SK-N-SH treated with all-trans-retinoic acid at 6 μM for 48 hours (cell line): ENCODE data around the gene TRAPPC2L.

ENCODE experiments used
- ARNTL ChIP-seq: fragments of 450-650 bp; formaldehyde crosslinking; IDR thresholded peaks from 2 replicates; pipeline ENCODE4 v1.5.0; 2020; ENCODE audit warnings: low read depth, mild to moderate bottlenecking, moderate library complexity, borderline replicate concordance
- BACH2 ChIP-seq: fragments of 250-450 bp; sonication (Bioruptor Pico); IDR thresholded peaks from 2 replicates; pipeline ENCODE4 v1.9.0; 2021; ENCODE audit warnings: mild to moderate bottlenecking, borderline replicate concordance
- PATZ1 ChIP-seq: fragments of 250-450 bp; sonication (Bioruptor Pico); IDR thresholded peaks from 2 replicates; pipeline ENCODE4 v1.8.0; 2020; ENCODE audit warnings: mild to moderate bottlenecking, moderate library complexity, borderline replicate concordance
- RARB ChIP-seq: fragments of 250-450 bp; sonication (Bioruptor Pico); IDR thresholded peaks from 2 replicates; pipeline ENCODE4 v1.8.0; 2021; ENCODE audit warnings: mild to moderate bottlenecking, moderate library complexity

DNA sequence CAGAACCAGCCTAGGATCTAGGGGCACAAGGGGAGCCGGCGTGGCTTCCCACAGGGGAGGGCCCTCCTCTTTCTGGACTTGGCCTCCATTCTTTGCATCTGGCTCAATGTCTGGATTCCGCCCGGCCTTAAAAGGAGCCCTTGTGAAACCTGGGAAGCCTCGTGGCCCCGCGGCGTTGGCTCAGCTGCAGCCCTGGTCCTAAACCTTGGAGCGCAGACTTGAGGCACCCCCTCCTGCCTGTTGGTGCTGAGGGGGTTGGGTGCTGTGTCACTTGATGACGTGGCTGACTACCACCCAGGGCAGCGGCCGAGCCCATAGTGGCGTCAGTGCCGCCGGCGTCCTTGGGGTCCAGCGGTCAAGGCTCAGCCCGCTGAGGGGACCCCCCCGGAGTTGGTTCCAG lies 4.4 kb downstream of the TRAPPC2L start:
- TF ChIP-seq BACH2 (CRISPR knock-in tag) (no peak), ARNTL (CRISPR knock-in tag) (no peak), RARB (CRISPR knock-in tag) (no peak), PATZ1 (CRISPR knock-in tag) (no peak)
